Activated CD4-positive, alpha-beta T cell treated with anti-CD3 and anti-CD28 coated beads for 48 hours (primary cell): Measurements from ENCODE around the gene IRF3.
A peak's percentile ranks its signal among the peaks of the same experiment; 100 is the strongest.

Experiments used
- DNase-seq: peaks from one replicate; pipeline ENCODE4 v3.0.0-alpha.2; 2020

Gene IRF3

GRCh38 chr19:49614096-49614833 lies 51.4 kb downstream of the IRF3 start:
- peak; percentile 33 for DNase-seq

GRCh38 chr19:49613374-49613773 lies 52.3 kb downstream of the IRF3 start:
- DNase-seq = no peak
